IPS-NIHi7 (cell line): ENCODE results near the gene SLC44A3.
"Not testable (repeated sequence)": the region's sequence is repeated elsewhere in the genome, so short reads cannot be mapped to it uniquely, and the experiment has no call there.

Source experiments
- DNase-seq: peaks from one replicate; pipeline ENCODE4 v3.0.0; 2012; ENCODE audit warnings: mixed read lengths; ENCODE audit errors: extremely low spot score

The SLC44A3 gene

DNA sequence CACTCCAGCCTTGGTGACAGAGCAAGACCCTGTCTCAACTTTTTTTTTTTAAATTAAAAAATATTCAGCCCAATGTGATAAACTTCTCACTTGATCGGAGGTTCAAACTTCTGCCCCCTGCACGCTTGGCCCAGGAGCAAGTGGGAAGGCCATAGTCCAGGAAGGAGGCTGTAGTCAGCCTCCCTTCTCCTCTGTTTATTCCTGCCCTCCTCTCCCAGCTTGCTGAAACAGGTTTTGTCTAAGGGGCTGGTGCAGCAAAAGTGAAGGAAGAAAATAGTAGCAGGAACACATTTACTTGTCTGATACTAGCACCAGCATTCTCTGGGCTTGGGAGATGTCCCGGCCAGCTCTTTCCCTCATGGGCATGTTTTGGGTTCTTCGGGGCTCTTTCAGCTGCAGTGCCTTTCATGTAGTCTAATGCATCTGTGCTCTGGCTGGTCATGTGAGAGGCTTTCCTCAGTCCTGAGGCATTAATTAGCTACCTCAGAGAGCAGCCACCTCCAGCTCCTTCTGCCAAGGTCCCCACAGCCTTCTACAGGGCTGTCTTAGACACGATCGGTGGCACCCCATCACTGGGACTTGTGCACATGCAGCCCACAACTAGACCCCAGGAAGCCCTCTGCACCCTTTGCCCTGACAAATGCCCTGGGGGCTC is 12.9 kb downstream of the SLC44A3 start:
- DNase-seq: no peak

GRCh38 chr1:94836891-94837290 is 16.7 kb downstream of the SLC44A3 start:
- no peak for DNase-seq

- DNase-seq: not testable (repeated sequence)
Measured at GRCh38 chr1:94840381-94840780, 20.2 kb downstream of the SLC44A3 start.

DNA sequence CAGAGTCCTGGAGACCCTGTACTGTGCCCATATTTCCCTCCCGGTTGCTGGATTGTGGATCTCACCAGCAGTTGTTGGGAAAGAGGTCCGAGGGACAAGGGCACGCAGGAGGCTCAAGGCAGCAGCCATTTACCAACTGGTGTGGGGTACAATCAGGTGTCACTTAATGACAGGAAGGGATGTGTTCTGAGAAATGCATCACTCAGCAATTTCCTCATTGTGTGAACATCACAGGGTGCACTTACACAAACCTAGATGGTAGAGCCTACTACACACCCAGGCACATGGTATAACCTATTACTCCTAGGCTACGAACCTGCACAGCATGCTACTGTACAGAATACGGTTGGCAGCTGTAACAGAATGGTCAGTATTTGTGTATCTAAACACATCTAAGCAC is 20.7 kb downstream of the SLC44A3 start:
- no peak for DNase-seq

DNA sequence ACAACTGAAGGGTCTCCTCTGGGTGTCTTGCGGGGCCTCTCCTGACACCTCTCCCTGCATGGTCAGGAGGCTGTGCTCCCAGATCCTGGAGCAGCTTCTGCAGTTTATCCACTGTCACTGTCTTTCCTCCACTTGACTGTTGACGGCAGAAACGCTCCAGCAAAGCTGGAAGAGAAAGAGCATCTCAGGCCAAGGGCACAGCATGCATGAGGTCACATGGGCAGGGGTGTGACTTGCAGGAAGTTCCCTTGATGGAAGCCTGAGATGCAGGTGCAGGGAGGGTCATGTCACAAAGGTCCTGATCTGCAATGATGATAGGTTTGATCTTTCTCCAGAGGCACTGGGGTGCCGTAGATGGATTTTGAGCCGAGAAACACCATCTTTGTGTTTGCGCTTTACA is 23.3 kb downstream of the SLC44A3 start:
- no peak for DNase-seq

- no peak for DNase-seq
Measured at GRCh38 chr1:94843846-94844245, 23.7 kb downstream of the SLC44A3 start.

DNA sequence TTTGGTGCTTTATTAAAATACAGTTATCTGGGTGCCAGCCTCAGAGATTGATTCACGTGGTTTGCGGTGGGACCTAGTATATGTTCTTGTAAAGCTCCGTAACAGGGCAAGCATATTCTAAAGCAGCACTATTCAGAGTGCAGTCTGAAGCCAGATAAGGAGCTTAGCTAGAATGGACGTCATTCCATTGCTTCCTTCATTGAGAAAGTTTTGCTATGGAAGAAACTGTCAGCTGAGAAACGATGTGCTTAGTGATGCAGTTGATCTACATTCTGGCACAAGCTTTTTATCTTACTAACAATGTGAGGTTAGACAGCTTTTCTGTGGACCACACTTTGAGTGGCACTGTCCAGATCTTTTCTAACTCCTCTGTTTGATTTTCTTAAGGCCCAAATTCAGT is 26.2 kb downstream of the SLC44A3 start:
- DNase-seq: no peak

DNA sequence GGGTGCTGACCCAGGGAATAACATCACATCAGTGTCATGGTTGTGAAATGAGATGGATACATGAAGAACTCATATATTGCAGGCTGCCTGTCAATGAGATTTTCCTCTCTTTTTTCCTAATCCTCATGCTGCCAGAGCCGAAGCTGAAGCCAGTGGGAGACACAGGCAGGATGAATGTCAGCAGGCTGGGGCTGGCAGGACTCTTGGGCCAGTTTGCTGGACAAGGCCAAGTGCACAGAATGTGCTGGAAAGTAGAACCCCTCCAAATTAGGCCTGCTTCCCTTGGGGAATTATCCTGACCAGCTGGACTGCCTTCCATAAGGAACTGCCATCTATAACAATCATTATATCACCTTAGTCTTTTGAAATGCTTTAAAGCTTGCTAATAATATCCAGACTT is 31.4 kb downstream of the SLC44A3 start:
- no peak for DNase-seq

- DNase-seq: no peak
Measured at GRCh38 chr1:94852788-94853187, 32.6 kb downstream of the SLC44A3 start.

- DNase-seq: peak; percentile 97
Measured at GRCh38 chr1:94854458-94855306, 34.5 kb downstream of the SLC44A3 start.

DNA sequence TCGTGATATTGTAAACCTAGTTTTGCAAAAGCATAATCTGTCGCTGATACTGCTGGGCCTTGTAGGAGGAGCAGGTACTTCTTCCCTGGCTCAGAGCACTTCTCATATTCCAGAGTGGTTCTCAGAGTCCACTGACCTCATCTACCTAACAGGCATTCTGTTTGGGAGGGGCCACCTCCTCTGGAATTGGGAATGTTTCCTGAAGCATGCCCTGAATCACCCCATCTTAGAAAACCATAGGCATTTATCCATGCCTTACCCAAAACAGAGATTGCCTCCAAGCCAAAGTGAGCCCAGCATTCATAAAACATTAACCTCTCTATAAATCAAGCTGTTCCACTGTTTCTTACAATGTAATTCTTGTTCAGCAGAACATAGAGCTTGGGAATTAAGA is 35.1 kb downstream of the SLC44A3 start:
- no peak for DNase-seq

- no peak for DNase-seq
Measured at GRCh38 chr1:94856004-94856403, 35.8 kb downstream of the SLC44A3 start.

GRCh38 chr1:94856868-94857267 is 36.7 kb downstream of the SLC44A3 start:
- DNase-seq: no peak

DNA sequence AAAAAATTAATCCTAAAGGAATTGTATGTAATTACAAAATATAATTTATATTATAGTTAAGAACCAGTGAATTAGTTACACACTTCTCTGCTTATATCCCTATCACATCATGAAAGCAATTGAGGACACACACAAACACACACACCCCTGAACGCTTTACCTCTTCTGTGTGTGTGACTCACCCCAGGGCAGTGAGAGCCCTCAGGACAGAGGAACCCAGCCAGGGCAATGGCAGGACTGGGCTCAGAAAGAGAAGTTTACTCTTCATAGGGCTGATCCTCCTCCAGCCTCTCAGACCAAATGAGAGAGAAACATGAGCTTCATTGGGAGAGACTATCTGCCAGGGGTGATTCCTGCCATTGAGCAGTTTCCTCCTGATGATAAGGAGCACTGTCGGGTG is 38.1 kb downstream of the SLC44A3 start:
- DNase-seq: no peak

DNA sequence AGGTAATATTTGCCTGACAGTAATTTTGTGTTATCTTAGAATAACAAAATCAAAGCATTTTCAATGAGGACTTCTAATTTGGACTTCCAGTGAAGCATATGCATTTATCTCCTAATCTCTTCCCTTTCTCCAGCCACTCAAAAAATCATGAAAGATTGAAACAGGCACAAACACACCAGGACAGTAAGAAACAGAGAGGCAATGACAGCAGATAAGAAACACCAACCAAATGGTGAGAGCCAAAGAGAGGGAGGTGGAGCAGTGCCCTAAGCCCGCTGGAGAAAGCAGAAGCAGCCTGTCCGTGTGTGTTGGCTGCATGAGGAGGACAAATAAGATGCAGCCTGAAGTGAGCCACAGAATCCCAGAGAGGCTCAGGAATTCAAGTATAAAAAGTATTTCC is 39.0 kb downstream of the SLC44A3 start:
- DNase-seq: no peak

- peak; percentile 38 for DNase-seq
Measured at GRCh38 chr1:94862718-94863117, 42.6 kb downstream of the SLC44A3 start.

GRCh38 chr1:94863297-94863911 is 43.2 kb downstream of the SLC44A3 start:
- DNase-seq: no peak

- DNase-seq: peak; percentile 27
Measured at GRCh38 chr1:94863919-94864318, 43.8 kb downstream of the SLC44A3 start.

DNA sequence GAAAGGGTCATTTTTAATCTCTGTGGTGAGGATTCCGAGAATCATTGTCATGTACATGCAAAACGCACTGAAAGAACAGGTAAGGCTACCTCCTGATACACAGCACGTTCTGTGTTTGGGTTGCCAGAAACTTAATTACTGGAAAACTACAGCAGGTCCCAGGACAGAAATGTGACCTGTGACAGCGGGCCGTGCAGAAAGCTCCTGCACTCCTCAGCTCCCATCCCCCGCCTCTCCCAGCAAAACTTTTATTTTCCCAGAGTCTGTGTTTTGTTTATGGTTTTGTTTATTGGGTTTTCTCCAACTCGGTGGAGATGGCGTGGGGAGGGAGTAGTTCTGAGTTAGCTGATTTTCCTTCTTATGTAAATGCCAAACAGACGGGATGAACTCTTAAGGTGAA is 44.7 kb downstream of the SLC44A3 start:
- DNase-seq: no peak

DNA sequence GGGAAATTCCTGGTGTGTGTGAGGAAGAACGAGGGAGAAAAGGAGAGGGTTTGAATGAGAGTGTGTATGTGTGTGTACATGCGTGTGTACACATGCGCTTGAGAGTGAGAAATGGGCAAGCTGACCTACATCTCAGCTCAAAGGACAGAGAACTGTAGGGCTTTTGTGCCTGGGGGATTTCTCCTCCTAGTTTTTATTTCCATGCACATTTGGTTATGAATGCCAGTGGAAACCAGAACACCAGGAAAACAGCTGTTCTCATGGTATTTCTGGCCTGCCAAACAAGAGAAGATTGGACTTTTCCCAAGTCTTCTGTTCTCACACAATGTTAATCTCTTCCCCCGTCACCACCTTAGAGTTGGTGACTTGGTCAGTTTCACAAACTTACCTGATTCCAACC is 45.2 kb downstream of the SLC44A3 start:
- no peak for DNase-seq

- no peak for DNase-seq
Measured at GRCh38 chr1:94866164-94866807, 46.1 kb downstream of the SLC44A3 start.

DNA sequence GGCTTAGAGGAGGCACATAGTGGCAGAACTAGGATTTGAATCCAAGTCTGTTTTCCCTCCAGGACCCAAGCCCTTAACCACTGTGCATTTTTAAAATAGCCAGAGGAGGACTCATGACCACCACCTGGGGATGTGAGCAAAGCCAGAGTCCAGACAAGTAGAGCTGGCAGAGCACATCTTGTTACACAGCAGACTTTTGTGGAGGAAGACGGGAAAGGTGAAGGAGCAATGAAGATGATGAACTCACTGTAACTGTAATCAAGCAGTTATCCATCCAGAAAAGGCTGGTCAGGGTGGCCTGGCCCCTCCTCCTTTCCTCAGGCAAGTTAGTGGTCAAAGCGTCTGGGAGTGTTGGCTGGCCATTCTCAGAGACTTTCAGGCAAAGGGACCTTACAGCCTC is 50.9 kb downstream of the SLC44A3 start:
- DNase-seq: no peak
